ENCODE data around the gene HUNK. TPM values are rescaled to one million over a fixed set of nuclear protein-coding genes. Genes with fewer than 3 reads are reported as not detected.

HUNK gene
- total RNA-seq, 4 donors from 2014 or later: 0.22 to 1.2 (median 0.36) TPM

GRCh38 chr21:31923756-31924155, 50.9 kb downstream of the HUNK start:
- Histone ChIP-seq H3K4me3 (replicated peaks in 1 of 3) (no peak overlapping the region), H3K36me3 (no peaks in the 10 kb centered on the region), H3K9me3 (no peaks in the 10 kb centered on the region), H3K4me1 (no peaks in the 10 kb centered on the region), H3K27me3 (no peaks in the 10 kb centered on the region), H3K27ac (no peak overlapping the region)
- TF ChIP-seq, protein P1, sequence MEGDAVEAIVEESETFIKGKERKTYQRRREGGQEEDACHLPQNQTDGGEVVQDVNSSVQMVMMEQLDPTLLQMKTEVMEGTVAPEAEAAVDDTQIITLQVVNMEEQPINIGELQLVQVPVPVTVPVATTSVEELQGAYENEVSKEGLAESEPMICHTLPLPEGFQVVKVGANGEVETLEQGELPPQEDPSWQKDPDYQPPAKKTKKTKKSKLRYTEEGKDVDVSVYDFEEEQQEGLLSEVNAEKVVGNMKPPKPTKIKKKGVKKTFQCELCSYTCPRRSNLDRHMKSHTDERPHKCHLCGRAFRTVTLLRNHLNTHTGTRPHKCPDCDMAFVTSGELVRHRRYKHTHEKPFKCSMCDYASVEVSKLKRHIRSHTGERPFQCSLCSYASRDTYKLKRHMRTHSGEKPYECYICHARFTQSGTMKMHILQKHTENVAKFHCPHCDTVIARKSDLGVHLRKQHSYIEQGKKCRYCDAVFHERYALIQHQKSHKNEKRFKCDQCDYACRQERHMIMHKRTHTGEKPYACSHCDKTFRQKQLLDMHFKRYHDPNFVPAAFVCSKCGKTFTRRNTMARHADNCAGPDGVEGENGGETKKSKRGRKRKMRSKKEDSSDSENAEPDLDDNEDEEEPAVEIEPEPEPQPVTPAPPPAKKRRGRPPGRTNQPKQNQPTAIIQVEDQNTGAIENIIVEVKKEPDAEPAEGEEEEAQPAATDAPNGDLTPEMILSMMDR (IDR thresholded peaks at IDR 0.05): no peak
- no peak for TF ChIP-seq POLR2A (IDR thresholded peaks at IDR 0.05)
- 95 to 100% methylated on average over 3 of the region's 3 CpGs for WGBS, 2 donors
- no peak for DNase-seq
- intact Hi-C loops (cut with DNase I): no loop called here

GRCh38 chr21:31924548-31924947, 51.7 kb downstream of the HUNK start:
- Histone ChIP-seq H3K27ac (no peak overlapping the region), H3K4me1 (no peaks in the 10 kb centered on the region), H3K9me3 (no peaks in the 10 kb centered on the region), H3K27me3 (no peaks in the 10 kb centered on the region), H3K4me3 (replicated peaks in 1 of 3) (no peak overlapping the region), H3K36me3 (no peaks in the 10 kb centered on the region)
- intact Hi-C loops (cut with DNase I): no loop called here
- 93 to 96% methylated on average over 13 of the region's 13 CpGs for WGBS, 2 donors
- no peak for DNase-seq
- TF ChIP-seq, protein P1 (IDR thresholded peaks at IDR 0.05): no peak
- TF ChIP-seq POLR2A (IDR thresholded peaks at IDR 0.05): no peak

DNA sequence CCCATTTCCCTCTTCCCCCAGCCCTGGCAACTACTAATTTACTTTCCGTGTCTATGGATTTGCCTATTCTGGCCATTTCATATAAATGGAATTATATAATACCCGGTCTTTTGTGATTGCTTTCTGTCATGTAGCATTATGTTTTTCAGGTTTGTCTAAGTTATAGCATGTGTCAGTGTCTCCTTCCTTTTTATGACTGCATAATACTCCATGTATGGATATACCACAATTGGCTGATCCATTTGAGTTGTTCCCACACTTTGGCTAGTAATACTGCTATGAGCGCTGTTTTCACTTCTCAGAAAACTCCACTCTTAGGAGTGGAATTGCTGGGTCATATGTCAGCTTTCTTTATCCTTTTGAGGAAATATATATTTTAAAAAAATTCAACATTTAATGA, 53.7 kb downstream of the HUNK start:
- DNase-seq: no peak
- Histone ChIP-seq H3K27ac (no peak overlapping the region), H3K4me1 (no peaks in the 10 kb centered on the region), H3K27me3 (no peaks in the 10 kb centered on the region), H3K4me3 (replicated peaks in 1 of 3) (no peak overlapping the region), H3K9me3 (no peaks in the 10 kb centered on the region), H3K36me3 (no peaks in the 10 kb centered on the region)
- TF ChIP-seq, protein P1 (IDR thresholded peaks at IDR 0.05): no peak
- TF ChIP-seq POLR2A (IDR thresholded peaks at IDR 0.05): no peak
- 99% methylated on average over 3 of the region's 3 CpGs for WGBS, 2 donors
- intact Hi-C loops (cut with DNase I): no loop called here

DNA sequence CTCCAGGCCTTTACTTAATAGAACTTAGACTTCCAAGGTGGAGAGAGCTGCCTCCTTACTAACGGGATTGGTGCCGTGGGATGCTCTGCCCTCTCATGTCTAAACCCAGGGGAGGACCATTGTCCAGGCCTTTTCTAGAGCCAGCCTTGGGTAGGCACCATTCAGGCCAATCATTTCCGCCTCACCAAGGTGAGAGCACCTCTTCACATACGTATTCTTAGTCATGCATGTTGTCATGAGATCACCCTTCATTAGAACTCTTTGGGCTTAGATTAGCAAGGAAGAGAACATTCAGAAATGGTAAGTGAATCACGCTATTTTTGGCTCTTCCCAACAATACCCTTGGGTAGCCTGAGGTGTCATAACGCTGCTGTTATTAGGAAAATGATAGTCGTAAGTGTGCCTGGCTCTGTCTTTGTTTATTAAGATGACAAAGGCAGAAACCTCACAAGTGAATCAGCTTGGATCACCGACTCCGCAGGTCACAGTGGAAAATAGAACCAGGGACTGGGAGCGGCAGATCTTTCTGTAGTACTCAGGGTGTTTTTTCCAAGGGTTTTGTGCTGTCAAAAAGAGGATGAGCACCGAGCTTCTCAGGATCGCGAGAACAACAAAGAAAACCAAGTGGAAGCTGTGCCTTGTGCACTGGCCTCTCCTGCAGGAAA, 55.0 kb downstream of the HUNK start:
- no peak for DNase-seq

DNA sequence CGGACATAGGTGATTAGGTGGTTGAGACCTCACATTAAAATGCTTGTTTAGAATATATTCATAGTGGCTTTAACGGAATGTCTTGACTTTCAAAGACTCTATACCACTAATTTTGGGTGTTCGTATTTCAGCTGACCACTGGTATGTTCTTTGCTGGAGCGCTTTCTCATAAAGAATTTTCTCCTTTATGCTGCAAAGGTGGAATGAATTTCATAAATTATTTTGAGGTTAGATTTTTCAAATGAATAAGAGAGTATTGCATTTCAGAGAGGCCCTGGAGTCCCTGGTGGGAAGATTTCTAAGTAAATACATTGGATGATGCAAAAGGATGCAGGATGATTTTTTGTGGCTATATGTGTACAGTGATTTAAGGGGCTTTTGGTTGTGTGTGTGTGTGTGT, 55.8 kb downstream of the HUNK start:
- 93% methylated on average over 4 of the region's 4 CpGs for WGBS, 2 donors
- no peaks in the 10 kb centered on the region for H3K4me1 ChIP-seq

More for the DNA sequence above, 55.0 kb downstream of the HUNK start:
- Histone ChIP-seq H3K4me3 (replicated peaks in 1 of 3) (no peak overlapping the region), H3K27ac (no peak overlapping the region), H3K36me3 (no peaks in the 10 kb centered on the region), H3K9me3 (no peaks in the 10 kb centered on the region), H3K4me1 (no peaks in the 10 kb centered on the region), H3K27me3 (no peaks in the 10 kb centered on the region)
- WGBS, 2 donors: 75 to 77% methylated on average over 13 of the region's 13 CpGs
- intact Hi-C loops (cut with DNase I): no loop called here
- TF ChIP-seq, protein P1 (IDR thresholded peaks at IDR 0.05): no peak
- TF ChIP-seq POLR2A (IDR thresholded peaks at IDR 0.05): no peak

More for the DNA sequence above, 55.8 kb downstream of the HUNK start:
- H3K27ac ChIP-seq: no peak overlapping the region
- no peaks in the 10 kb centered on the region for H3K27me3 ChIP-seq
- no peak overlapping the region for H3K4me3 ChIP-seq (replicated peaks in 1 of 3)
- DNase-seq: no peak
- H3K9me3 ChIP-seq: no peaks in the 10 kb centered on the region
- H3K36me3 ChIP-seq: no peaks in the 10 kb centered on the region
- intact Hi-C loops (cut with DNase I): no loop called here
- TF ChIP-seq POLR2A (IDR thresholded peaks at IDR 0.05): no peak
- TF ChIP-seq, protein P1 (IDR thresholded peaks at IDR 0.05): no peak
